IPS-15b (cell line): ENCODE results near the gene KRT4.

Experiments
- H3K27me3 ChIP-seq: one replicate; pipeline ENCODE4 v1.6.1; 2013; ENCODE audit warnings: low read length; ENCODE audit not compliant: control insufficient read depth, insufficient read depth
- H3K36me3 ChIP-seq: one replicate; pipeline ENCODE4 v1.6.1; 2013; ENCODE audit warnings: low read length; ENCODE audit not compliant: control insufficient read depth, insufficient read depth
- H3K4me1 ChIP-seq: one replicate; pipeline ENCODE4 v1.6.1; 2013; ENCODE audit warnings: mild to moderate bottlenecking, low read length; ENCODE audit not compliant: control insufficient read depth, insufficient read depth
- H3K4me3 ChIP-seq: one replicate; pipeline ENCODE4 v1.5.1; 2013; ENCODE audit warnings: low read depth, low read length
- H3K9ac ChIP-seq: one replicate; pipeline ENCODE4 v1.6.1; 2013; ENCODE audit warnings: low read depth, mild to moderate bottlenecking, low read length
- H3K9me3 ChIP-seq: one replicate; pipeline ENCODE4 v1.6.1; 2013; ENCODE audit warnings: mild to moderate bottlenecking, low read length; ENCODE audit not compliant: control insufficient read depth, insufficient read depth

Gene KRT4

DNA sequence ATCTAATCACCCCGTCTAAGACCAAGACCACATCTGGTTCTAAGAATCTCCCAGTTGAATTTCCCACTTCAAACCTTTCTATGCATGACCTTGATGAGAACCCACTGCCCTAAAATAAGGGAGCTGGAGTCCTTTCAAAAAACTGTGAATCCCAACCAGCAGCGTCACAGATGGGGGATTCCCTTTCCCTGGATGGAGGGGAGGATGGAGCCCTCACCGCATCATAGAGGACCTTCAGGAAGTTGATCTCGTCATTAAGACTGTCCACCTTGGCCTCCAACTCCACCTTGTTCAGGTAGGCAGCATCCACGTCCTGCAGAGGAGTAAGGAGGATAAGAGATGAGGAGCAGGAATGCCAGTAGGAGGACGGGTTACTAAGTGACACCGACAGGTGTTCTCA is 4.8 kb downstream of the KRT4 start:
- Histone ChIP-seq H3K9ac (no peak overlapping the region), H3K4me3 (no peak overlapping the region), H3K4me1 (no peaks in the 10 kb centered on the region), H3K36me3 (no peaks in the 10 kb centered on the region), H3K9me3 (no peaks in the 10 kb centered on the region), H3K27me3 (no peaks in the 10 kb centered on the region)

DNA sequence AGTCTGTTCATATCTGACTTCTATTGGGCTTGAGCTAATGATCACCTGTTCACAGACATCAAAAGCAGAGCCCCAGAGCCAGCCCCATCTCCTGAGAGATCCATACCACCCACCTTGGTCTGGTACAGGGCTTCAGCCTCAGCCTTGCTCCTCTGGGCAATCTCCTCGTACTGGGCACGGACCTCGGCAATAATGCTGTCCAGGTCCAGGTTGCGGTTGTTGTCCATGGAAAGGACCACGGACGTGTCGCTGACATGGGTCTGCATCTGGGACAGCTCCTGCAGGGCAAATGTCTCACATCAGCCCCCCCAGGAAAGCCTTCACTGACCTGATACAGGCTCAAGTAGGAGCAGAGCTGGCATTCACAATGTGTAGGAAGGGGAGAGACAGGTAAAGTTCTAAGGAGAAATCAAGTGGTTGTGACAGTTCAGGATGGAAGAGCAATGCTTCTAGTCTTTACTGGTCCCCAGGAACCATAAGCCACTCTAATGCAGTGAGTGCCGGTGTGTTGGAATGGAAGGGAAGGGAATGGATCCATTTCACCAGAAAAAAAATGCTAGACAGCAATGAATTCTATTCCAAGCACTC is 5.2 kb downstream of the KRT4 start:
- no peak overlapping the region for H3K9ac ChIP-seq
- H3K4me3 ChIP-seq: no peak overlapping the region
- H3K27me3 ChIP-seq: no peaks in the 10 kb centered on the region
- no peaks in the 10 kb centered on the region for H3K9me3 ChIP-seq
- H3K36me3 ChIP-seq: no peaks in the 10 kb centered on the region
- no peaks in the 10 kb centered on the region for H3K4me1 ChIP-seq

DNA sequence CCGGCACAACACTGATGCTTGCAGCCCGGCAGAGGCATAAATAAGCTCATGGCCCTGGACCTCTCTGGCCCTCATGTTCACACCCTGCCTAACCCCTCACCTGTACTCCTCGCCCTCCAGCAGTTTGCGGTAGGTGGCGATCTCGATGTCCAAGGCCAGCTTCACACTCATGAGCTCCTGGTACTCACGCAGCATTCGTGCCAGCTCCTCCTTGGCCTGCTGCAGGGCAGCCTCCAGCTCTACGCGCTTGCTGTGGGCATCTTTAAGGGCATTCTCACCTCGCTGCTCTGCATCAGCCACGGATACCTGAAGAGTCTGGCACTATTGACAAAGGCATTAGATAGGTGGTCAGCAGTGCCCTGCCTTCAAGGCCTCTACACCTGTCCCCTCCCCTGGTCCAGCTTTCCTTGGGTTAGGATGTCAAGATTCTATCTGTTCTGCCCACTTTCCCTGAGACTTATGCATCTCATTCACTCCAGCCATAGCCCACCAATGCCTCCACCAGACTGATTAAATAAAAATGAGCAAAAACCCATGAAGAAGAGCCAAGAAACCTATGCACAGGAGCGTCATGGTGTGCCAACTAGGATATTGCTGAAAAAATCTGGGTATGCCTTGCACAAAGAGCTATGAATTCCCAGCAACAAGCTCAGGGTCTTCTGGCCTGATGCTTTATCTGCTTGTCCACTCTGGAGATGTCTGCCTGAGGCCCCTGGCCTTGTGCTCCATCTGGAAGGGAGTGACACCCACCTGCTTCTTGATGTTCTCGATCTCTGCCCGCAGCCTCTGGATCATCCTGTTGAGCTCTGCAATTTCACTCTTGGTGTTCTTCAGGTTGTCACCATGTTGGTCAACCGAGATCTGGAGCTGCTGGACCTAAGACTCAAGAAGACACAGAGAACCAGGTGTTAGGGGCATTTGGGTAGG is 6.1 kb downstream of the KRT4 start:
- Histone ChIP-seq H3K4me3 (no peak overlapping the region), H3K36me3 (no peaks in the 10 kb centered on the region), H3K27me3 (no peaks in the 10 kb centered on the region), H3K4me1 (no peaks in the 10 kb centered on the region), H3K9ac (no peak overlapping the region), H3K9me3 (no peaks in the 10 kb centered on the region)

GRCh38 chr12:52806821-52807543 is 6.9 kb downstream of the KRT4 start:
- Histone ChIP-seq H3K4me1 (no peaks in the 10 kb centered on the region), H3K36me3 (no peaks in the 10 kb centered on the region), H3K9me3 (no peaks in the 10 kb centered on the region), H3K9ac (no peak overlapping the region), H3K27me3 (no peaks in the 10 kb centered on the region), H3K4me3 (no peak overlapping the region)

DNA sequence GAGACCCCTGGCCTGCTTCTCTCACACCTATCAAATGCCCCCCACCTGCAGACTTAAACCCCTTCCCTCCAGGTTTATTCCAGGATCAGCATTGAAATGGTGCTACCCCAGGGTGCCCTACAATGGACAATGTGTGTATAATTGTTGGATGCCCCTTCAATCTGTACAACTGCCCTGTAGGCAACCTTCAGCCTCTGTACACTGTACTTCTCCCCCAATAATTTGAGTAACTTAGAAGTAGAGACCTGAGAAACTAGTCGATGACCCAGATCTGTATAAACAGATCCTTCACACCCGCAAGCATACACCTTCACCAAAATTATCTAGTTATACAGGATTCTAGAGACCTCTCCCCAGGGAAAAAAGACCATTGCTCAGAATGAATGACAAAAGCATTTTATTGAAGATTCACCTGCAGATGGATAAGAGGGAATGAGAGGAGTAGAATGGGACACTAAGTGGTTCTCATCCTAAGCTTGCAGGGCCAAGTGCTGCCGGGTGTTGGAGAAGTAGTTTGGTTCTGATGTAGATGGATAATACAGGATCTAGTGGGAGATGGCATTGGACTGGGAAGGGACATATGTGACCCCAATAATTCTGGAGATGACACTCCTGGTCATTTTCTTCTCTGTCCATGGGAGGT is 7.6 kb downstream of the KRT4 start:
- H3K27me3 ChIP-seq: no peaks in the 10 kb centered on the region
- no peaks in the 10 kb centered on the region for H3K36me3 ChIP-seq
- no peak overlapping the region for H3K4me3 ChIP-seq
- H3K9me3 ChIP-seq: no peaks in the 10 kb centered on the region
- no peak overlapping the region for H3K9ac ChIP-seq
- peaks cover 2% of the 10 kb centered on the region for H3K4me1 ChIP-seq

GRCh38 chr12:52805739-52806138 is 8.2 kb downstream of the KRT4 start:
- no peaks in the 10 kb centered on the region for H3K27me3 ChIP-seq
- no peak overlapping the region for H3K4me3 ChIP-seq
- H3K4me1 ChIP-seq: peaks cover 4% of the 10 kb centered on the region
- H3K36me3 ChIP-seq: no peaks in the 10 kb centered on the region
- H3K9ac ChIP-seq: no peak overlapping the region
- H3K9me3 ChIP-seq: no peaks in the 10 kb centered on the region

- Histone ChIP-seq H3K27me3 (no peaks in the 10 kb centered on the region), H3K4me1 (peaks cover 5% of the 10 kb centered on the region), H3K9me3 (no peaks in the 10 kb centered on the region), H3K36me3 (no peaks in the 10 kb centered on the region), H3K9ac (no peak overlapping the region), H3K4me3 (no peak overlapping the region)
Observed at GRCh38 chr12:52805000-52805399, 8.9 kb downstream of the KRT4 start.

- Histone ChIP-seq H3K36me3 (no peaks in the 10 kb centered on the region), H3K27me3 (no peaks in the 10 kb centered on the region)
Observed at GRCh38 chr12:52802442-52802841, 11.5 kb downstream of the KRT4 start.

DNA sequence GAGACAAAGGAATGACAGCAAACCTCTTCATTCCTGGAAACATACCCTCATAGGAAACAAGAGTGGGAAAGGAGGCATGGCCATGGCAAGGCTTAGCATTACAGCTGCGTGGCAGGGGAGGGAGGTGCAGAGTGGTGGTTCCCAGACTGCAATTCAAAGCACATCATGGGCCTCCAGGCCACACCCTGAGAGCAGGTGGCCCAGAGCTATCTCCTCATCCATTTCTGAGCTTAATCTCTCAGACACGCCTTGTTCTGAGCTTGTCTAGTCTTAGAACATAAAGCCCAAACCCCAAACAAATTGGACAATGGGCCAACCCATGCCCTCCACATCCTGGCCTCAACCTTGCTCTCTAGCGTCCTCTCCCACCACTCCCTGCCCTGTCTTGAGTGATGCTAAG is 12.1 kb downstream of the KRT4 start:
- Histone ChIP-seq H3K9me3 (no peaks in the 10 kb centered on the region), H3K4me3 (no peak overlapping the region), H3K9ac (no peak overlapping the region), H3K36me3 (no peaks in the 10 kb centered on the region), H3K27me3 (no peaks in the 10 kb centered on the region), H3K4me1 (peaks cover 8% of the 10 kb centered on the region)

More at GRCh38 chr12:52802442-52802841, 11.5 kb downstream of the KRT4 start:
- Histone ChIP-seq H3K9ac (no peak overlapping the region), H3K4me3 (no peak overlapping the region), H3K9me3 (no peaks in the 10 kb centered on the region), H3K4me1 (peaks cover 8% of the 10 kb centered on the region)

DNA sequence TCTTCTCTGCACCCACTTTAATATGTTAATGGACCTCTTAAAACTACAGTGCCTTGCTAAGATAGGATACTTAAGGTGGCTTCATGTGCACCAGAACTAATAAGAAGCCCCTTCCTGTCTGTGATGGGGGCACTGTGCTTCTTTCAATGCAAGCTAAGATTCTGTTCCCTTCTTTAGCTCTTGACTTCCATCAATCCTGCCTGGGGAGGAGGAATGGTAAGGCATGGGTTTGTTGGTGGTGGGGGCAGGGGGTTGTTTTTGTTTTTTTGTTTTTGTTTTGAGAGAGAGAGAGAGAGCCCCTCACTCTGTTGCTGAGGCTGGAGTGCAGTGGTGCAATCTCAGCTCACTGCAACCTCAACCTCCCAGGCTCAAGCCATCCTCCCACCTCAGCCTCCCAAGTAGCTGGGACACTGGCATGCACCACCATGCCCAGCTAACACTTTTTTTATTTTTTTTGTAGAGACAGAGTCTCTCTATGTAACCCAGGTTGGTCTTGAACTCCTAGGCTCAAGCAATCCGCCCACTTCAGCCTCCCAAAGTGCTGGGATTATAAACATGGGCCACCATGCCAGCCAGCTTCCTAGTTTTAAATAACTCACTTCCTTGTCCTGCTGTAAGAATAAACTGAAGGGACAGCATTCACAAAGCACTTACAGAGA is 13.5 kb downstream of the KRT4 start:
- no peaks in the 10 kb centered on the region for H3K9me3 ChIP-seq

More for the DNA sequence above, 13.5 kb downstream of the KRT4 start:
- Histone ChIP-seq H3K4me1 (peaks cover 8% of the 10 kb centered on the region), H3K36me3 (no peaks in the 10 kb centered on the region), H3K27me3 (no peaks in the 10 kb centered on the region), H3K9ac (no peak overlapping the region), H3K4me3 (no peak overlapping the region)
